ENCODE data around the gene TSSC4.

The TSSC4 gene

DNA sequence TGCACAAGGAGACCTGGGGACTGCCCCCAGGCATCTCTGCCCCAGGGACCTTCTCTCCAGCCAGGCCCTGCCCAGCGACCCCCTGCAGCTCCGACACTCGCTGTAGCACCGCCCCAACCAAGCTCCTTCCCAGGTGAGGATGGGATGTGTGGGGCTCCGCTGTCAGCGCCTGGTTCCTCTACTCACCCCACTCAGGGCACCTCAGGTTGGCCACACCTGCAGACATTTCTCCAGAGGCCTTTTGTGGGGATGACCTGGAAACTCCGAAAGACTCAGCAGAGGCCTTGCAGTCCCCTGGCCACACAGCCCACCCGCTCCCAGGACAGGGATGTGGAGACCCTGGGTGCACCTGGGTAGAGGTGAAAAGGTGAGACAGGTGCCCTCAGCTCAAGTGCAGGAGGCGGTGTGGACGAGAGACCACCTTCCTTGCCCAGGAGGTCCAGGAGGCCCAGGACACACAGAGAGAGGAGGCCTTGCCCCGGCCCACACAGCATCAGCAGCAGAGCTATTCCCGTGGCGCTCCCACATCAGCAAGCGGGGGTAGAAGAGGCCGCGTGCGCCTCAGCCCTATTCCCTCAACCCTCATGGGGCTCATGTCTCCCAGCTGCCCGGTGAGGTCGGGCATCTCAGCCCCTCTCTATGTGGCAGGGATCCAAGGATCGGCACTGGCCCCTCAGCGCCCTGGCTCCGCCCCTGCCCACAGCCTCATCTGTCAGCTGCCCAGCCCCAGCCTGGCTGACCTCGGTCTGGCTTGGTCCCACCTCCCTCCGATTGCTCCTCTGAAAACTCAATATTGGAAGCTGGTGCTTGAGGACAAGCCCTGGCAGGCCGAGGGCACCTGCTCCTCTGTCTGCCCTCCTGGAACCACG, 22.8 kb downstream of the TSSC4 start:
- DNase-seq (ENCODE audit: low read depth) = no peak
- H3K4me3 ChIP-seq (ENCODE audit: low read depth, low read length) = no peak overlapping the region
- TF ChIP-seq, protein P1, sequence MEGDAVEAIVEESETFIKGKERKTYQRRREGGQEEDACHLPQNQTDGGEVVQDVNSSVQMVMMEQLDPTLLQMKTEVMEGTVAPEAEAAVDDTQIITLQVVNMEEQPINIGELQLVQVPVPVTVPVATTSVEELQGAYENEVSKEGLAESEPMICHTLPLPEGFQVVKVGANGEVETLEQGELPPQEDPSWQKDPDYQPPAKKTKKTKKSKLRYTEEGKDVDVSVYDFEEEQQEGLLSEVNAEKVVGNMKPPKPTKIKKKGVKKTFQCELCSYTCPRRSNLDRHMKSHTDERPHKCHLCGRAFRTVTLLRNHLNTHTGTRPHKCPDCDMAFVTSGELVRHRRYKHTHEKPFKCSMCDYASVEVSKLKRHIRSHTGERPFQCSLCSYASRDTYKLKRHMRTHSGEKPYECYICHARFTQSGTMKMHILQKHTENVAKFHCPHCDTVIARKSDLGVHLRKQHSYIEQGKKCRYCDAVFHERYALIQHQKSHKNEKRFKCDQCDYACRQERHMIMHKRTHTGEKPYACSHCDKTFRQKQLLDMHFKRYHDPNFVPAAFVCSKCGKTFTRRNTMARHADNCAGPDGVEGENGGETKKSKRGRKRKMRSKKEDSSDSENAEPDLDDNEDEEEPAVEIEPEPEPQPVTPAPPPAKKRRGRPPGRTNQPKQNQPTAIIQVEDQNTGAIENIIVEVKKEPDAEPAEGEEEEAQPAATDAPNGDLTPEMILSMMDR (IDR thresholded peaks at IDR 0.05; ENCODE audit: control insufficient read depth, extremely low read depth, insufficient read depth) = no peak

DNA sequence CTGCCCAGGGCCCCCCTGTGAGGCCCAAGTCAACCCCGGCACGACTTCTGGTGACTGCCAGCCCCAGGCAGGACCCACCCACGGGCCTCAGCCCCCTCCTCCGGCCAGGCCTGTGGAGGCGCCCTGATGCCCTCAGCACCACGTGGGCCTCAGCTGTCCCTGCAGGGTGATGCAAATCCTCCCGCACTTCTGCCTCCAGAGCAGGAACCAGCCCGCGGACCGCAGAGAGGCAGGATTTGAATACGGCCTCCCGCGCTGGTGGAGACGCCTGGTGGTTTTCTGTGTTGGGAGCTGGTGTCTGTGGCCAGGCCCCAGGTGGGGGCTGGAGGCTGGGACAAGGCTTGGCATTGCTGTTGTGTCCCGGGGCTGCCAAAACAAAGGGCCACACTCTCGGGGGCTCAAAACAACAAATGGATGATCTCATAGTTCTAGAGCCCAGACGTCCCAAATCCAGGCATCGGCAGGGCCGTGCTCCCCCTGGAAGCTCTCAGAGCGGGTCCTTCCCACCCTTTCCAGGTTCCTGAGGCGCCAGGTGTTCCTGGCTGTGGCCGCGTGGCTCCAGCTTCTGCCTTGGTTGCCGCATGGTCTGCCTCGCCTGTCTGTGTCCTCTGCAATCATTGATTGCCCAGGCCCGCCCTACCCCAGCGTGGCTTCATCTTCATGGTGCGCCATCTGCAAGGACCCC, 24.4 kb downstream of the TSSC4 start:
- DNase-seq (ENCODE audit: low read depth) = no peak
- TF ChIP-seq, protein P1 (IDR thresholded peaks at IDR 0.05; ENCODE audit: control insufficient read depth, extremely low read depth, insufficient read depth) = no peak
- no peak overlapping the region for H3K4me3 ChIP-seq (ENCODE audit: low read depth, low read length)

DNA sequence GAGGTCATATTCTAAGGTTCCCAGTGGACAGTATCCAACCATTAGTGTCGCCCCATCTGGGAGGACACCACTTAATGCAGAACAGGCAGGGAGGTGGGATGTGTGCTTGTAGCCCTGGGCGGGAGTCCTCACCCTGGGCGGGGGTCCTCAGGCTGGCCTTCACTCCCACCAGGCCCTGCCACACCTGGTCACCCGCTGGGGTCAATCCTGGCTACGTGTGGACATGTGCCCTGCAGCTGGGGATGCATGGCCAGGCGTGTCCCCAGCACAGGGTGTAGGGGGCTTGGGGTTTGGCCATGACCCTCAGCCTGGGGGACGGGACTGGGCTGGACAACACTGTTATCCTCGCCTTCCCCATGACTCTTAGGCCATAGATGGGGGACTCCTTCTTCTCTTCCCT, 25.0 kb downstream of the TSSC4 start:
- TF ChIP-seq, protein P1 (IDR thresholded peaks at IDR 0.05; ENCODE audit: control insufficient read depth, extremely low read depth, insufficient read depth) = no peak
- DNase-seq (ENCODE audit: low read depth) = no peak
- H3K4me3 ChIP-seq (ENCODE audit: low read depth, low read length) = no peak overlapping the region

DNA sequence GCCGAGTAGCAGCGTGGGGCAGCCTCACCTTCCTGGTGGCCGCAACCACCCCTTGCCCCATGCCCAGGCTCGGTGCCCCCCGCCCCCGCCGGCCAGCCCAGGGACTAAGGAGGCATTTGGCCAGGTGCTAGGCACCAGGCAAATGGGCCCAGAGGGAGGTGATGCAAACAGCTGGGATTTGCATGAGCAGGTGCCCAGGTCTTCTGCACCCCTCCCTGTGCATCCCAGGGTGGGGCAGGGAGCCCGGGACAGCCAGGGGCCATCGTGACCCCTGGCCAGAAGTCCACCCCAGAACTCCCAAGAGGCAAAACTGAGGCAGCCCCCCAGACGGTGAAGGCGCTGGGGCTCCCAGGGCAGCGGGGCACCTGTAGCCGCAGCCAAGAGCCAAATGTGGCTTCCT, 25.7 kb downstream of the TSSC4 start:
- DNase-seq (ENCODE audit: low read depth) = no peak
- H3K4me3 ChIP-seq (ENCODE audit: low read depth, low read length) = no peak overlapping the region
- TF ChIP-seq, protein P1 (IDR thresholded peaks at IDR 0.05; ENCODE audit: control insufficient read depth, extremely low read depth, insufficient read depth) = no peak

DNA sequence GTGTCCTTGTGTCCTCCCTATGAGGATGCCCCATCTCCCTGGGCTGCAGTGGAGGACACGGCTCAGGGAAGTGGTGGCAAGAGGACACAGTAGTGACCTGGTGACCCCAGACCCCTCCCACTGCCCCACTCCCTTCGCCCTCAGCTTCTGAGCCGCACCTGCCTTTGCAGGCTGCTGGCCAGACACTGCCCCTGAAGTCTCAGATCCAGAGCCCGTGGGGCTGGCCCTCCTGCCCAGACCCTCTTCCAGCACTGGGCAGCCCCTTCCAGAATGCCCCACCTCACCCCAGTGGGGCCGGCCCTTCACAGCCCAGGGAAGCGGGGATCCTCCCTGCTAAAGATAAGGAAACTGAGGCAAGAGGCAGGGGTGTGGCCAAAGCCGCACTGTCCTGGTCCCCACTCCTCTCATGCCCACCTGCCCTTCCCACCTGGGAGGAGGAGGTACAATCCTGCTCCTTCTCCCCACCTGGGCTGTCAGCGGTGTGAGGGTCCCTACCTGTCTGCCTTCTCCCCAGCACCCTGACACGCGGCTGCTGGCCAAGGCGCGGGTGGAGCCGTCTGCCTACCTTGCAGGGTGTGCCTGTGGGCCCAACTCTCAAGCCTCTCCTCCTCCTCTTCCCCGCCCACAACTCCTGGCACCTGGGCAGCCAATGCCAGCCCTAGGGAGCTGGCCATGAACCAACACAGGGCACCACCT, 26.4 kb downstream of the TSSC4 start:
- H3K4me3 ChIP-seq (ENCODE audit: low read depth, low read length) = no peak overlapping the region
- peak; percentile 8 for DNase-seq (ENCODE audit: low read depth)
- TF ChIP-seq, protein P1 (IDR thresholded peaks at IDR 0.05; ENCODE audit: control insufficient read depth, extremely low read depth, insufficient read depth) = no peak

DNA sequence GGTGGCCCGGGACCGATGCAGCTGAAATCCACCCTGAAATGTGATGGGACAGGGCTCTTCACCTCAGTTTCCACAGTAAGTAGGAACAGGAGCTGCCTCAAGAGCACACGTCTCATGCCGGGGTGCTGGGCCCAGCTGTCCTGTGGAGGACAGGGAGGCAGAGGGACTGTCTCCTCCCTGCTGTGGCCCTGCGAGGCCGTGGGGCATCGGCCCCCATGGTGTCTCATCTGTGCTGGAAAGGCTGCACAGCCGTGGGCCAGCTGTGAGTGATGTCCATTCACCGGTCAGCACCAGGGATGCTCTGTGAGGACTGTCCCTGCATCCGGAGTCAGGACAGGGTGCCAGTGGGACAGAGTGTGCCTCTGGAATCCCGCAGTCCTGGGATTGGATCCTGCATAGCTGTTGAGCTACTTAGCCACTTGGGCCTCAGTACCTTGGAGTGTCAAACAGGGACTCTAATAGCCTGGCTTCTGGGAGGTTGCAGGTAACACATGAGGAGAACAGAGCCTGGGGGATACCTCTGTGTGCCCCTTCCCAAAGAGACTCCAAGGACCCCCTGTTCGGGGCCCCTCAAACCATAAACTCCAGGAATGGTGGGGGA, 27.3 kb downstream of the TSSC4 start:
- no peak for DNase-seq (ENCODE audit: low read depth)
- no peak overlapping the region for H3K4me3 ChIP-seq (ENCODE audit: low read depth, low read length)
- TF ChIP-seq, protein P1 (IDR thresholded peaks at IDR 0.05; ENCODE audit: control insufficient read depth, extremely low read depth, insufficient read depth) = no peak
